NCI-H2227 (cell line): Measurements from ENCODE around the gene ADAP1.

Source experiments
- DNase-seq: peaks from one replicate; lab custom pipeline; 2025; ENCODE audit not compliant: unreplicated experiment; lab: John Stamatoyannopoulos, UW

The ADAP1 gene

DNA sequence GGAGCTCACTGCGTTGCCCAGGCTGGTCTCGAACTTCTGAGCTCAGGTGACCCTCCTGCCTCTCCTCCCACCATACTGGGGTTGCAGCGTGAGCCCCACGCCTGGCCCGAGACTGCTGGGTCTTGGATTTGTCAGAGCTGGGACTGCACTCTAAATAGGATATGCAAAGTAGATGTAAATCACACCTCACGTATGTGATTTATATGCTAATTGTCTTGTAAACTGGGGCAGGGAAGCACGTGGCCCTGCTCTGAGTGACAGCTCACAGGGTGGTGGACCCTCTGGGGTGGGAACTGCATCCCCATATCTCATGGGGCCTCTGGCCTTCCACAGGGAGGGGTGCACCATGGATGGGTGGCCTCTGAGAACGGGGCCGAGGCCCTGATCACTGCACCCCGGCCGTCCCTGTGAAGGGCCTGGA, 44.0 kb downstream of the ADAP1 start:
- no peak for DNase-seq

DNA sequence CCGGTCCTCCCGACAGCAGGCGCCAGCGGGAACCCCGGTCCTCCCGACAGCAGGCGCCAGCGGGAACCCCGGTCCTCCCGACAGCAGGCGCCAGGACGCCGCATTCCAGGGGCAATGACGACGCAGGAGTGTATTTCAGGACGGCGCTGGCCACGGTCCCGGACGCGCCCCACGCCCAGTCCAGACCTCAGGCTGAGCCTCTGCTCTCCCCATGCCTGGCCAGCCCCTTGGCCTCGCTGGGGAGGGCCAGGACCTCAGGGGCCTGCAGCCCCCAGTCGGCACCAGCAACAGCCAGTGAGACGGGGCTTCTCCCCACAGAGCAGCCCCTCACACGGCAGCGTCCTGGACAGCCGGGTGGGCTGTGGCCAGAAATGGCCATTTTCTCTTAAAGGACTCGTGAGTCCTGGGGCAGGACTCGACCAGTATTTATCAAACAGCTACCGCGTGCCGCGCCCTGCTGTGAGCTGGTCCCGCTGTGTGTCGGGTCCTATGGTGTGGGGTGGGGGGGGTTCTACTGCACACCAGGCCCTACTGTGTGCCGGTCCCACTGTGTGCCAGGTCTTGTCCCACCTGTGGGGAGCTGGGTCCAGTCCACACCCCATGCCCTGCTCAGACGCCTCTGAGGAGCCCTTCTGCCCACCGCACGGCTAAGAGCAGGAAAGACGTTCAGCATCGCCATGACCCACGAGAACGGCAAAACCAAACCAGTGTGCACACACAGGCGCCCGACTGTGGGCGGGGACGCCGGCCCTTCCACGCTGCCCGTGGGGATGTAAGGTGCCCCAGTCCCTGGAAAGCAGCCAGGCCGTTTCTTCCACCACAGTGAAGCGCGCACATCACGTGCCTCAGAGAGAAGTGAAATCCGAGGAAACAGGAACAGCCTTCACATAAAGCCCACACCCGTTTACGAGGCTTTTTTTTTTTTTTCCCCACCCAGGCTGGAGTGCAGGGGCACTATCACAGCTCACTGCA, 44.8 kb downstream of the ADAP1 start:
- no peak for DNase-seq

DNA sequence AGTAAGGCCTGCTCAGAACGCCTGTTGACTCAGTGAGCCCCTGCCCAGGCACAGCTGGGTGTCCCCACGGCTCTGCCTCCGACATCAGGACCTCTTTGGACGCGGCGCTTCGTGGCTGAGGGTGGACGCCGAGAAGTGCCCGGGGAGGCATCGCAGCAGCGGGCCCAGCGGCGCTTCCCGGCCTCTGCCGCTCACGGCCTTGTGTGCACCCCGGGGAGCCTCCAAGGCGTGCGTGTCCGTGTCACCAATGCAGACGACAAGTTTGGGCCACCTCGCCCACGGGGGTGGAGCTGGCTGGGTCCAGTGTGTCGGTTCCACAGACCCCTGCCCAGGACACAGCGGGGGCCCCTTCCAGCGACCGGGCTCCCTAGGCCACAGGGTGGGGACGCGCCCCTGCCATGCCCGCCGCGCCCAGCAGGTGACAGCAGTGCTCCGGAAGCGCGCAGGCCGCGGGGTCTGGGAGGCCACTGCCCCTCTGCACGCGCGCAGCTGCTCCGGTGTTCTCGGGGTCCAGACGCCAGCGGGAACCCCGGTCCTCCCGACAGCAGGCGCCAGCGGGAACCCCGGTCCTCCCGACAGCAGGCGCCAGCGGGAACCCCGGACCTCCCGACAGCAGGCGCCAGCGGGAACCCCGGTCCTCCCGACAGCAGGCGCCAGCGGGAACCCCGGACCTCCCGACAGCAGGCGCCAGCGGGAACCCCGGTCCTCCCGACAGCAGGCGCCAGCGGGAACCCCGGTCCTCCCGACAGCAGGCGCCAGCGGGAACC, 45.7 kb downstream of the ADAP1 start:
- peak; percentile 11 for DNase-seq

DNA sequence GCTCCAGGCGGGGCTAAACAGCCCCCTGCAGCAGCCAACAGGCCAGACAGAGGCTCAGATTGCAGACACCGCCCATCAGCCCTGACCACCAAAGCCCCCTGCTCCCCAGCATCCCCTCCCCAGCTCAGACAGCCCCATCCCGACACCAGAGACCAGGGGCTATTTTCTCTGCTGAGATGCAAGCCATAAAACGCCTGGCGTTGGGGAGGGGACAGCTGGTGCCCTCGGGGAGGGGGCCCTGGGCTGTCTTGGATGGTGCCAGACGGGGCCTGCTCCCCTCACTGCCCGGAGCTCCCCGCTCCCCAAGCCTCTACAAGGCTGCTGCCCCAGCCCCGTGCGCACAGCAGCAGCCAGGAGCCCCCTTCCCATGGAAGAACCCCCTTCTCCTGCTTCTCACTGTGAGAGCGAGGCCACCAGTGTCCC, 46.3 kb downstream of the ADAP1 start:
- no peak for DNase-seq

DNA sequence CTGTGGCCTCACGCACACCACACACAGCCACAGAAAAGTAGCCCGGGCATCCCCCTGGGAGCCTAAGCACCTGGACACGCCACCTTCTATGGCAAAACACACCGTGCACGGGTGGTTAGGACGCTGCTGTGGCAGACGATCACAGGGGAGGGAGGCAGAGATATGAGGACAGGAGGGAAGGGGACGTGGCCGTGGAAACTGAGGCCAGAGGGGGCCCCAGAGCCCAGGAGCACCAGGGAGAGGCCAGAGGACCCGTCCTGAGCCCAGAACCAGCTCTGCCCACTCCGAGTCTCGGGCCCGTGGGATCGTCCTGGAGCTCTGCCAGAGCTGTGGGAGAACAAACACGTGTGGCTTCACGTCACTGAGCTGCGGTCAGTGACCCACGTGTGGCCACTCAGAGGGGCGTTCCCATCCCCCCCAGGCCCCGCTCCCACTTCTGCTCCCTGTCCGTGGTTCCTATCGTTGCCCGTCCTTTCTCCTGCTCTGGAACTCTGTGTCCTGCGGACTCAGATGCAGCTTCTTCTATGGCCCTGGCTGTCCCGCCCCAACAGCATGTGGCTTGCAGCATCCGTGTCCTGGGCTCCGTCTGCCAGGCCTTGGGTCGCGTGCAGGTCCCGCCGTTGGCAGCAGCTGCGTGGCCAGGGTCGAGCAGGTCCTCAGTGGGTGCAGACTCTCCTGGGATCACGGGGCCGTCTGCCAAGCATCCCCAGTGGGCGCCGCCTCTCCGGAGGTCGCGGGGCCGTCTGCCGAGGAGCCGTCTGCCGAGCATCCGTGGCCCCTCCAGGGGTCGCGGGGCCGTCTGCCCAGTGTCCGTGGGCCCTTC, 47.1 kb downstream of the ADAP1 start:
- no peak for DNase-seq

DNA sequence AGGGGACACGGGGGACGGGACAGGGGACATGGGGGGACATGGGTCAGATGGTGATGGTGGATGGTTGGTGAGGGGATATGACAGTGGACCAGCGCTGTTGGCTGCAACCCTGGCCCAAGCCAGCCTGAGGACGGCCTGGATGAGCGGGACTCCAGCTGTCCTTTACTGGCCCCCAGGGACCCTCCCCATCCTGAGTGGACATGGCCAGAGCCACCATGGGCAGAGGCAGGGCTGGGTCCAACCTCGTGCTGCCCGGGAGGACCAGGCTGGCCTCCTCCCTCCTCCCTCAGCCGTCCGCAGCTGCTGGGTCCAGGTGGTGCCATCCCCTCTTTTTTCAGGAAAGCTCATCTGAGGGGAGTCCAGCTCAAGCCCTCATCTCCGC, 47.7 kb downstream of the ADAP1 start:
- no peak for DNase-seq

DNA sequence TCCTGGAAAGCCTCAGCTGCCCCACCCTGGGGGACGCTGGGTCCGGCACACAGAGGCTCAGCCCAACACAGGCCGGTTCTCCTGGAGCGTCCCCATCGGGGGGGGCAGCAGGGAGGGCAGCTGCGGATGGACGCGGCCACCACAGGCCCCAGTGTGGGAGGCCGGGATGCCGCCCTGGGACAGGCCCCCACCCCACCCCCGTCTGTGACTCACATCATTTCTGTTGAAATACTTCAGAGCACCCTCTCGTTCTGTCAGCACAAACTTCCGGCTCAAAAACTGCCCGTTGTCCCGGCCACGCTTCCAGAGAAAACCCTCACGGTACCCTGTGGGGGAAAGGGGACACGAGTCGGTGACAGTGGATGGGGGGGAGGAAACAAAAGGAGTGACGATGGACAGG, 49.6 kb downstream of the ADAP1 start:
- no peak for DNase-seq

DNA sequence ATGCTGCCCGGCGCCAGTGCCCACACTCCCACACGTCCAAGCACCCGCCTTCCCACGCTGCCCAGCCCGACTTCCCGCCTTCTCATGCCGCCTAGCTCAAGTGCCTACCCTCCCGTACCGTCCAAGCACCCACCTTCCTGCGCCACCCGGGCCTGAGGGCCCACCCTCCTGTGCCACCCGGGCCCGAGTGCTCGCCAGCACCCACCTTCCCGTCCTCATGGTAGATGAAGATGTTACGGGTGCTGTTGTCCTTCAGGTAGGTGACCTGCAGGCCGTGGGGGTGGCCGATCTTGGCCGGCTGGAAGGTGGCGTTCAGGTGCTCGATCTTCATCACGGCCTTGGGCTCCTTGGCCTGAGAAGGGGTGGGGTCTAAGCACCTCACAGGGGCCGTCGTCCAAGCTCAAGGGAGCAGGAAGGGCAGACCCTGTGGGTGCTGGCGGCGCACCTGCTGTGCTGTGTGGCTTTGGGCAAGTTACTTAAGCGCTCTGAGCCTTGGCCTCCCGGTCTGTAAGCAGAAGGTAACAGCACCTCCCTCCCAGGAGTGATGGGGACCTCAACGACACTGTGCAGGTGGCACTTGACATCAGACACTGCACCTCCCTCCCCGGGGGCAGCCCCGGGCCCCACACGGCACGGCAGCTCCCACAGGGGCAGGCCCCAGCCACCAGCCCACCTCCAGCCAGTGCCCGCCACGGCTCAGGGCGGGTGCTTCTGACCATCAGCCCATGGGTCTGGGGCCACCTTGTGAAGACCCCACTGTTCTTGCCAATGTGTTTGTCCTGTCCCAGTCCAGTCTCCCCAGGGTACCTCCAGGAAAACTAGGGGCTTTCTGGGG, 50.3 kb downstream of the ADAP1 start:
- no peak for DNase-seq

DNA sequence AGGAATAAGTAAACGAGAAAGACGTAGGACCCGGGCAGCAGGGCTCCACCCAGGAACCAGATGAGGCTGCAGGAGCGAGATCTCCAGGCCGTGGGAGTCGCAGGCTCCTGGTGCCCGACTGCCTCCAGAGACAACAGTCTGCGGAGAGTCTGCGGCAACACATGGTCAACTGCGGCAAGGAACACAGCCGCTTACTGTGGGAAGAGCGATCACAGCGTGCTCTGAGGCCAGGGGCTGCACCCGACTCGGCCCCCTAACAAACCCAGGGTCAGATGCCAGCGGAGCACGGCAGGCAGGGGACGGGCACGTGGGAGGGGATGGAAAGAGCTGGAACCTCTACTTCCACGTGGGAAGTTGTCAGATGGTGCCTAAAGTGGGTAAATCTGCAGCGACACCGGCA, 51.5 kb downstream of the ADAP1 start:
- DNase-seq = no peak

DNA sequence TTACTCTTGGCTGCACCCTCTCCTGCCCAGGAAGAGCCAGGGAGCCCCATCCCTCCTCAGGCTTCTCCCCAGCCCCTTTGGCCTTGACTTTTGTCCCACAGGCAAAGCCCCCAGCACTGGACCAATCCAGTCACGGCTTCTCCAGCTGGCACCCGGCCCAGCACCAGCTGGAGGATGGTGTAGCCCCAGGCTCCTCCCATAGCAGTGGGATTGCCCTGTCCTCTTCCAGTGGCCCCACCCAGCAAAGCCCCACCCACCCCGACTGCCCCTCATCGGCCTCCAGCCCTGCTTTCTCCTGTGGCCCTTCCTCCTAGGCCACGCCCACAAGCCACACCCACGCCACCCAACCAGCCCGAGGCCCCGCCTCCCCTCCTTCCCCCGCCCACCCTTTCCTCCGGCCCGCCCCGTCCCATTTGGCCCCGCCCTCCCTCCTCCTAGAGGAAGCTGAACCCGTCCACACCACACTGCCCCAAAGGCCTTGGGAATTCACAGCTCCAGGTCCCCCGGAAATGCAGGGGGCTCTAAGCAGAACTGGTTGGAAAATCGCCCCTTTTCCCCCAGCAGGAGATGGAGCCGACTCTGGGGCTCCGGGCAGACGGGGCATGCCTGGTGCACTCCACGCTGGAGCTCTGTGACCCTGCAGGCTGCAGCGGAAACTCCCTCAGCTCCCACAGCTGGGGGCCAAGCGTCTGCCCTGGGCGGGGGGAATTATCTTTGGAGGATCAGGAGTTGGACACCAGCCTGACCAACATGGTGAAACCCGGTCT, 52.9 kb downstream of the ADAP1 start:
- DNase-seq = peak; percentile 67

DNA sequence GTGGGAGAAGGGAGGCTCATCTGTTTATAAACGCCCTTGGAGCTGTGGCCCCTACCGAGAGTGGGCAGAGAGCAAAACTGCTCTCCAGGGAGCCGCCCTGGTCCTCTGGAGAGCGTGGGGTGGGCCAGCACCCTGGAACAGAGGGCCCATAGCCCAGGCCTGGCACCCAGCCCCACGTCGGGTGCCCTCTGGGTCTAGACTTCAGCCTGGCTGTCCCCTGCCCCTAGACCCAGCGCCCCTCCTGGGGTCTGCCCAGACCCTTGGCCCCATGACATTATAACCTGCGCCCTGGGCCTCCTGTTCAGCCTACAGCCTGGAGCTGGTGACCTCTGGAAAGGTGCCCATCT, 53.5 kb downstream of the ADAP1 start:
- no peak for DNase-seq

DNA sequence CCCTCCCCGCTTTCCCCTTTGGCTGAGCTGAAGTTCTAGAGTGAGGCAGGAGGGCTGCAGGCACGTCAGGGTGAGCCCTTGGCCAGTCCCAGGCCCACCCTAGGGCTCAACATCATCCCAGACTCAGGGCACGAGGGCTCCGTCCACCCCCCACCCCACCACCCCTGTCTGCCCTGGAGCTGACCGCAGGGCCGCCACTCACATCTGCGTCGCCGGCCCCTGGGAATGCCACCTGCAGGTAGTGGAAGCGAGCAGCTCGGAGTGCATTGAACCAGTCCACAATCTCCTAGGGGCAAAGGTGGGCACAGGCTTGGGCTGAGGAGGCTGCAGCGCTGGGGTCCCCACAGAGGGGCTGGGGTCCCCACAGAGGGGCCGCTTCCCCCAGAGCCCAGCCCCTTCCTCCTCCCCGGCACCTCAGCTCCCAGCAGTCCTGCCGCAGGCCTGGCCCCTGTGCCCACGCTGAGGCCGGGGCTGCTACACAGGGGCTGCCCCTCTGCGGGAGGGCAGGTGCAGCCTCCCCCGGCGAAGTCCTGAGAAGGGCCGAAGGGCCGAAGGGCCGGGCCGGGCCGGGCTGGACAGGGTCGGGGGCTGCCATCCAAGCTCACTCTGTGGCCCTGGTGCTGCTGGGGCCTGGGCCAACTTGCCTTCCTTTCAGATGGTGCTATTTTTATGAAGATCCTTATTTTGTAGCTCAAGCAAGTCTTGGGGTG, 54.0 kb downstream of the ADAP1 start:
- no peak for DNase-seq

DNA sequence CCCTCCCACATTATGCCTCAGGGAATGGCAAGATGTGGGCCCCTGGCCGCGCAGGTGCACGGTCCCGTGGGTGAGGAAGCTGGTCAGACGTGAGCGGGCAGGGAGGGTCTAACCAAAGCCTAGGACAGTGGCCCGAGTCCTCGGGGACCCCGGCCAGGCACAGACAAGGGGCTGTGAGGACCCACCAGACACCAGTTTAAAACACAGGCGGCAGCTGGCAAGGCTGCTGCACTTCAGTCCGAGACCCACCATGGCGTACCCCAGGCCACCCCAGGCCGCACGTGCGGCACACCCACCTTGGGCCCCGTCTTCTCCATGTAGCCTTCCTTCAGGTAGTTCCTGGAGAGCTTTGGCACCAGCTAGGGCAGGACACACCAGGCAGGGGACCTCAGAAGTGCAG, 54.7 kb downstream of the ADAP1 start:
- DNase-seq = no peak

DNA sequence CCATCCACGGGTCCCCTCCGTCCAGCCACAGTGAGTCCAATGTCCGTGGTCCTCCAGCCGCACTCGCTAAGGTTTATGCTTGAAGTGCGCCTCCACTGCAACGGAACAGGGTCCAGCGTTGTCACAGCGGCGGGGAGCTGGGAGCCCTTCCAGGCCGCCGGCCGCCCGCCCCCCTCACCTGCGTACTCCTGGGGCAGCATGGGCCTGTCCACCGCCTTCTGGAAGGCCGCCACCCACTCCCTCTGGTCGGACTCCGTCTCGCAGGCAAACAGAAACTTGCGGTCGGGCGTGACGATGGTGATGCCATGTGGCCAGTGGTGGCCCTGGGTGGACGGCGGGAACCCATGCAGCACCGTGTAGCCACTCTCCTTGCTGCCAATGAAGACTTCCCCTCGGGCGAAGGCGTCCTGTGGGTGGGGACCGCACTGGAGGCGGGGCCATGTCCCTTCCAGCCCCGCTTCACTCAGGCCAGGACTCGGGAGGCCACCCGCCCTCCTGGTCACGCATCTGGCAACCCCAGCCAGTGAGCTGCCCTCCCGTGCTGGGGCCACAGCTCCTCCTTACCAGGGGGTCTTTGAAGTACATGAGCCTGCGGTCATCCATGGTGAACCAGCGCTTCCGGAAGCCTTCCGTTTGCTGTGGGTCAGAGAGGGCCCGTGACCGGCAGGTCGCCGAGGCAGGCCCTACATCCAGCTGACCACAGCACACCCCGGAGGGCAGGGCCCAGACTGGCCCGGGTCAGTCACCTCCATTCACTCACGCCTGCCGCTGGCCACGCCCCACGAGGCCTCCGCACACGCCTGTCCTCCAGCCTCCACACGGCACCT, 55.4 kb downstream of the ADAP1 start:
- no peak for DNase-seq

DNA sequence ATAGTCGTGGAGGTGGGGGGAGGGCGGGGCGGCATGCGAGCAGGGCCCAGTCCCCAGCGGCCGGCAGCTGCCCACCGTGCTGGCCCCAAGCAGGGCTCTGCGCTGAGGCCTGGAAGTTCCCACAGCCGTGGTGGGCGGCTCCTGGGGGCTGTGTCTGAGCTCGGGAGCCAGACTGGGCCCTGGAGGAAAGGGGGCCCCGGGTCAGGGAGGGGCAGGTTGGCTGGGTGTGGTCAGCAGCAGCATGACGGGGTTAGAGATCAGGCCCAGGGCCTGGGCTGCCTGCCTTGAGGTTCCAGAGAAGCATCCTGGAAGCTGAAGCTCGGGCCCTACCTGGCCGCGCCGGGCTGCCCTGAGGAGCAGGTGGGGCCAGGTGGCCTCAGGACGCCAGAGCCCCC, 56.0 kb downstream of the ADAP1 start:
- DNase-seq = no peak

DNA sequence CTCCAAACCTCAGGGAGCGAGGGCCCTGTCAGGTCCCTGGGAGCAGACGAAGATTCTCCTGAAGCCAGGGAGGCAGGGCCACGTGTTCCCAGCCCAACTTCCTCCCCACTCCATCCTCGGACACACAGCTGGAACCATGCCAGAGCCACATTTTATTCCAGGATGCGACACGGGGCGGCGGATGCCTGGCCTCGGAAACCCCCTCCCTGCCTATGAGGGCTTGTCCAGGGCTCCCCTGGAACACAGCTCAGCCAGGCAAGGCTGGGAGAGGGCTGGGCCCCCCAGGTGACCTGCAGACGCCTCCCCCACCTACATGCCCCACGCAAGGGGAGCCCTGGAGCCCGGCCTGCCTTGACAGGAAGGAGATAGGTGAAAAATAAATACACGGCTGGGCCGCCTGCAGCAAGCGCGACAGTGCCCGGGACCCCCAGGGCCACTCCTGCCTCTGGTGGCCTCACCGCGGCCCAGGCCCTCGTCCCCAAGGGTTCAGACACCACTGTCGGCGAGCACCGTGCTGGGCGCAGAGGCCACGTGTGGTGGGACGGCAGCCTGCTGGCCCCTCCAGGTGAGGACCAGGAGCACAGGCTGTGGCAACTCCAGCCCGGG, 56.6 kb downstream of the ADAP1 start:
- no peak for DNase-seq

DNA sequence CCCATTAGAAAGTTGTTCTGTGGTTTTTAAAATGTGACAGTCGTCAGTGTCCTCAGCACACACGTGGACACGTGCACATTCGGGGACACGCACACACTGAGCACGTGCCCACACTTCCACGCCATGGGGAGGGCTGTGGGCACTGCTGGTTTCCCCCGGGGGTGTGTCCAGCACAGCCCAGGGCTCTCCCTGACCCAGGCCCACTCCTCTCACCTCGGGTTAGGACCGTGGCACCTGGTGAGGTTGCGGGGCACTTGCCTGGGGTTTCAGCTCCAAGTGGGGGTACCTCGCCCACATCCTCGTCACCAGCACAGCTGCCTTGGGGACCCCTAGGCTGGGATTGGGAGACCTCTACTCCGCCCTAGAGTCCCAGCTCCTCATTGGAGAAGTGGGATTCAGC, 57.4 kb downstream of the ADAP1 start:
- DNase-seq = no peak
